ENCODE measurements around the gene CACNA1I.

- TF ChIP-seq EGR1 (IDR thresholded peaks at IDR 0.05; ENCODE audit: borderline replicate concordance, low read depth, low read length) (no peak), CTCF (IDR thresholded peaks at IDR 0.05; ENCODE audit: control extremely low read depth in 1 of 3, insufficient read depth in 1 of 3, low read depth in 1 of 3, low read length in 3 of 3) (no peak), TAF1 (IDR thresholded peaks at IDR 0.05; ENCODE audit: low read depth, low read length) (no peak), RNF2 (IDR thresholded peaks at IDR 0.05; ENCODE audit: borderline replicate concordance, low read depth, low read length, missing control alignments, poor library complexity, severe bottlenecking) (no peak), POLR2A (IDR thresholded peaks at IDR 0.05; ENCODE audit: control extremely low read depth in 1 of 2, low read depth in 2 of 2, low read length in 2 of 2) (no peak), YY1 (IDR thresholded peaks at IDR 0.05; ENCODE audit: low read depth, low read length) (no peak), CBX8 (IDR thresholded peaks at IDR 0.05; ENCODE audit: borderline replicate concordance, low read depth, low read length) (no peak), MAX (IDR thresholded peaks at IDR 0.05) (no peak), ZNF274 (IDR thresholded peaks at IDR 0.05; ENCODE audit: borderline replicate concordance, extremely low read depth, low read length) (no peak), PHF8 (conservative IDR thresholded peaks at IDR 0.05; ENCODE audit: low read depth, low read length) (no peak), RFX5 (IDR thresholded peaks at IDR 0.05; ENCODE audit: borderline replicate concordance, low read depth, low read length) (no peak), SIN3A (conservative IDR thresholded peaks at IDR 0.05 in 1 of 2, IDR thresholded peaks at IDR 0.05 in 1 of 2; ENCODE audit: low read depth in 1 of 2, low read length in 2 of 2) (no peak), CTBP2 (IDR thresholded peaks at IDR 0.05; ENCODE audit: borderline replicate concordance, insufficient read depth, insufficient read length, low read length) (no peak)
Measured at GRCh38 chr22:39581303-39581702, 10.8 kb downstream of the CACNA1I start.
